Neural cell (in vitro differentiated cells): ENCODE data around the gene SLC15A2. TPM values are rescaled to one million over a fixed set of nuclear protein-coding genes. Genes with fewer than 3 reads are reported as not detected.

Experiments used
- H2AFZ ChIP-seq: fragments of 200-600, 300-800 bp; sonication (generic), shearing (Covaris generic); 2 replicates; pipeline ENCODE4 v1.6.0; 2014; ENCODE audit warnings: low read depth, mild to moderate bottlenecking, antibody characterized with exemption, low read length, moderate library complexity
- H3F3A ChIP-seq: fragments of 200-600 bp; shearing (Covaris generic); 2 replicates; pipeline ENCODE4 v1.6.1; 2016; ENCODE audit warnings: mild to moderate bottlenecking, moderate library complexity, mixed read lengths, antibody characterized with exemption, low read length; ENCODE audit not compliant: insufficient read depth, poor library complexity, severe bottlenecking
- H3K27ac ChIP-seq: fragments of 200-600, 300-800 bp; sonication (generic), shearing (Covaris generic); 2 replicates; pipeline ENCODE4 v1.5.1; 2014; ENCODE audit warnings: mild to moderate bottlenecking, low read length, moderate library complexity
- H3K27me3 ChIP-seq: fragments of 300-800, 200-600 bp; sonication (generic), shearing (Covaris generic); 2 replicates; pipeline ENCODE4 v1.6.0; 2014; ENCODE audit warnings: mild to moderate bottlenecking, low read depth, low read length, moderate library complexity; ENCODE audit not compliant: insufficient read depth
- H3K36me3 ChIP-seq: fragments of 300-800, 200-600 bp; sonication (generic), shearing (Covaris generic); 2 replicates; pipeline ENCODE4 v1.5.1; 2014; ENCODE audit warnings: mild to moderate bottlenecking, antibody characterized with exemption, low read length, moderate library complexity; ENCODE audit not compliant: insufficient read depth
- H3K4me2 ChIP-seq: fragments of 300-800, 200-600 bp; sonication (generic), shearing (Covaris generic); 2 replicates; pipeline ENCODE4 v1.6.0; 2014; ENCODE audit warnings: mild to moderate bottlenecking, low read length
- H3K4me3 ChIP-seq: fragments of 300-800, 200-600 bp; sonication (generic), shearing (Covaris generic); 2 replicates; pipeline ENCODE4 v1.5.1; 2014; ENCODE audit warnings: mild to moderate bottlenecking, low read length, moderate library complexity
- H3K79me2 ChIP-seq: fragments of 200-600 bp; shearing (Covaris generic); replicated peaks from 2 replicates; pipeline ENCODE4 v1.6.0; 2014; ENCODE audit warnings: mild to moderate bottlenecking, low read length, moderate library complexity; ENCODE audit not compliant: insufficient read depth
- H3K9ac ChIP-seq: fragments of 300-800, 200-600 bp; sonication (generic), shearing (Covaris generic); 2 replicates; pipeline ENCODE4 v1.6.1; 2016; ENCODE audit warnings: mild to moderate bottlenecking, low read length, mixed read lengths
- H3K9me2 ChIP-seq: fragments of 200-600 bp; shearing (Covaris generic); 2 replicates; pipeline ENCODE4 v1.6.1; 2016; ENCODE audit warnings: mild to moderate bottlenecking, low read length, mixed read lengths; ENCODE audit not compliant: insufficient read depth
- H3K9me3 ChIP-seq: fragments of 200-600, 300-800 bp; sonication (generic), shearing (Covaris generic); 2 replicates; pipeline ENCODE4 v1.6.1; 2016; ENCODE audit warnings: mild to moderate bottlenecking, mixed run types, low read length, moderate library complexity, mixed read lengths
- H4K20me1 ChIP-seq: fragments of 200-600 bp; shearing (Covaris generic); 2 replicates; pipeline ENCODE4 v1.6.1; 2016; ENCODE audit warnings: mild to moderate bottlenecking, mixed run types; ENCODE audit not compliant: insufficient read depth
- CTCF ChIP-seq: fragments of 450-650 bp; IDR thresholded peaks from 2 replicates; pipeline ENCODE4 v1.5.1; 2014; ENCODE audit warnings: antibody characterized with exemption, mild to moderate bottlenecking, moderate library complexity; ENCODE audit not compliant: poor library complexity, severe bottlenecking
- EP300 ChIP-seq: fragments of 450-650 bp; conservative IDR thresholded peaks from 2 replicates; pipeline ENCODE4 v1.6.1; 2014; ENCODE audit warnings: antibody characterized with exemption, mild to moderate bottlenecking, moderate library complexity; ENCODE audit not compliant: poor library complexity, severe bottlenecking
- EZH2 ChIP-seq: fragments of 200-600, 300-800 bp; shearing (Covaris generic), sonication (generic); IDR thresholded peaks from 2 replicates; pipeline ENCODE4 v1.6.1; 2014; ENCODE audit warnings: antibody characterized with exemption, low read length, borderline replicate concordance, mild to moderate bottlenecking; ENCODE audit not compliant: insufficient read depth, poor library complexity, severe bottlenecking
- MXI1 ChIP-seq: fragments of 450-650 bp; conservative IDR thresholded peaks from 2 replicates; pipeline ENCODE4 v1.6.1; 2014; ENCODE audit warnings: antibody characterized with exemption, mild to moderate bottlenecking; ENCODE audit not compliant: poor library complexity, severe bottlenecking
- POLR2AphosphoS5 ChIP-seq: IDR thresholded peaks from 2 replicates; pipeline ENCODE4 v1.6.1; 2012
- RAD21 ChIP-seq: fragments of 450-650 bp; conservative IDR thresholded peaks from 2 replicates; pipeline ENCODE4 v1.6.1; 2014; ENCODE audit warnings: antibody characterized with exemption, mild to moderate bottlenecking, moderate library complexity
- REST ChIP-seq: IDR thresholded peaks from 2 replicates; pipeline ENCODE4 v1.6.1; 2012; ENCODE audit warnings: borderline replicate concordance
- SMC3 ChIP-seq: fragments of 450-650 bp; conservative IDR thresholded peaks from 2 replicates; pipeline ENCODE4 v1.6.1; 2014; ENCODE audit warnings: antibody characterized with exemption, mild to moderate bottlenecking, moderate library complexity; ENCODE audit not compliant: poor library complexity
- TAF1 ChIP-seq: IDR thresholded peaks from 2 replicates; pipeline ENCODE4 v1.6.1; 2012; ENCODE audit warnings: low read depth
- polyA plus RNA-seq: library from polyadenylated mRNA; depleted of rRNA; stranded (reverse); fragments of >200 nt; gene quantifications from 2 replicates; pipeline ENCODE4 v1.2.3, GENCODE V29; 2014

SLC15A2 gene
- polyA plus RNA-seq, 1 donor from 2014 or later = 1.6 TPM

GRCh38 chr3:121951291-121951919 is 57.2 kb downstream of the SLC15A2 start:
- Histone ChIP-seq H3K9me2 (no peaks in the 10 kb centered on the region), H3K27me3 (no peaks in the 10 kb centered on the region), H3K9me3 (no peaks in the 10 kb centered on the region), H3K79me2 (no peaks in the 10 kb centered on the region), H2AFZ (no peak overlapping the region), H3K9ac (no peak overlapping the region), H3K4me2 (no peak overlapping the region), H3K4me3 (no peak overlapping the region), H3F3A (no peaks in the 10 kb centered on the region), H4K20me1 (no peaks in the 10 kb centered on the region), H3K27ac (no peak overlapping the region), H3K36me3 (no peaks in the 10 kb centered on the region)
- TF ChIP-seq EZH2 = no peak
- TF ChIP-seq POLR2AphosphoS5 = no peak
- no peak for TF ChIP-seq TAF1
- no peak for TF ChIP-seq RAD21
- no peak for TF ChIP-seq SMC3
- no peak for TF ChIP-seq CTCF
- TF ChIP-seq MXI1 = no peak
- no peak for TF ChIP-seq EP300
- TF ChIP-seq REST = no peak

GRCh38 chr3:121956363-121956762 is 62.2 kb downstream of the SLC15A2 start:
- Histone ChIP-seq H3K27ac (no peak overlapping the region), H3F3A (no peaks in the 10 kb centered on the region), H3K4me3 (no peak overlapping the region), H3K4me2 (no peak overlapping the region), H3K9me3 (no peaks in the 10 kb centered on the region), H3K79me2 (no peaks in the 10 kb centered on the region), H3K9me2 (no peaks in the 10 kb centered on the region), H2AFZ (no peak overlapping the region), H3K27me3 (no peaks in the 10 kb centered on the region), H4K20me1 (no peaks in the 10 kb centered on the region), H3K36me3 (no peaks in the 10 kb centered on the region), H3K9ac (no peak overlapping the region)
- TF ChIP-seq POLR2AphosphoS5 (no peak), EZH2 (no peak), REST (no peak), EP300 (no peak), TAF1 (no peak), RAD21 (no peak), MXI1 (no peak), CTCF (no peak)
